Breast epithelium (tissue), 4 donors: Measurements from ENCODE around the gene SYCN. TPM values are rescaled to one million over a fixed set of nuclear protein-coding genes. Genes with fewer than 3 reads are reported as not detected.

ENCODE experiments used
- DNase-seq, 2 donors: peaks; one replicate each; pipeline ENCODE4 v3.0.0-alpha.2; 2019; ENCODE audit warnings: low spot score in 2 of 2
- H3K27ac ChIP-seq, 2 donors: fragments of 200-600 bp; sonication (generic) in 1 of 2; one replicate each; pipeline ENCODE4 v1.5.1; 2016 to 2019; ENCODE audit warnings: mild to moderate bottlenecking in 1 of 2
- H3K27me3 ChIP-seq, 2 donors: fragments of 200-600 bp; sonication (generic) in 1 of 2; one replicate each; pipeline versions ENCODE4 v1.5.1 to v1.6.0; 2017 to 2019; ENCODE audit warnings: control low read depth in 1 of 2, mild to moderate bottlenecking in 1 of 2
- H3K36me3 ChIP-seq: fragments of 200-600 bp; one replicate; pipeline ENCODE4 v1.5.1; 2019
- H3K4me1 ChIP-seq, 2 donors: fragments of 200-600 bp; sonication (generic); one replicate each; pipeline ENCODE4 v1.5.1; 2016 to 2019; ENCODE audit warnings: control low read depth in 1 of 2
- H3K4me3 ChIP-seq, 3 donors: fragments of 200-600 bp; sonication (generic); 1 replicate in 2 of 3; 2 replicates in 1 of 3; pipeline ENCODE4 v1.5.1; 2016 to 2019; ENCODE audit warnings: mild to moderate bottlenecking in 3 of 3, moderate library complexity in 2 of 3
- H3K9me3 ChIP-seq, 2 donors: fragments of 200-600 bp; sonication (generic) in 1 of 2; one replicate each; pipeline ENCODE4 v1.5.1; 2016 to 2019; ENCODE audit warnings: control low read depth in 1 of 2
- POLR2A ChIP-seq: fragments of 450-650 bp; IDR thresholded peaks from one replicate; pipeline ENCODE4 v1.6.1; 2016; ENCODE audit warnings: antibody characterized with exemption, mild to moderate bottlenecking, moderate library complexity
- POLR2AphosphoS5 ChIP-seq, 3 donors: sonication (generic); formaldehyde crosslinking; IDR thresholded peaks; one replicate each; pipeline ENCODE4 v1.6.1; 2017; ENCODE audit warnings: antibody characterized with exemption in 3 of 3
- intact Hi-C: fragments of 100-400 bp; cut with DNase I; formaldehyde crosslinking; loops from one replicate; pipeline ENCODE4 v1.15.1; 2023; ENCODE audit warnings: low total_unique reads
- total RNA-seq, 3 donors: library from RNA; depleted of rRNA; stranded (reverse); fragments of >200 nt; gene quantifications; one replicate each; pipeline ENCODE4 v1.1.0, GENCODE V29; 2016
- TF ChIP-seq, protein P1 (sequence below), 3 donors: fragments of 450-650 bp; IDR thresholded peaks; one replicate each; pipeline ENCODE4 v1.5.1; 2016 to 2017; ENCODE audit warnings: antibody characterized with exemption in 3 of 3, mild to moderate bottlenecking in 3 of 3, moderate library complexity in 3 of 3

Gene SYCN
- total RNA-seq, 3 donors from 2014 or later, result not detected

DNA sequence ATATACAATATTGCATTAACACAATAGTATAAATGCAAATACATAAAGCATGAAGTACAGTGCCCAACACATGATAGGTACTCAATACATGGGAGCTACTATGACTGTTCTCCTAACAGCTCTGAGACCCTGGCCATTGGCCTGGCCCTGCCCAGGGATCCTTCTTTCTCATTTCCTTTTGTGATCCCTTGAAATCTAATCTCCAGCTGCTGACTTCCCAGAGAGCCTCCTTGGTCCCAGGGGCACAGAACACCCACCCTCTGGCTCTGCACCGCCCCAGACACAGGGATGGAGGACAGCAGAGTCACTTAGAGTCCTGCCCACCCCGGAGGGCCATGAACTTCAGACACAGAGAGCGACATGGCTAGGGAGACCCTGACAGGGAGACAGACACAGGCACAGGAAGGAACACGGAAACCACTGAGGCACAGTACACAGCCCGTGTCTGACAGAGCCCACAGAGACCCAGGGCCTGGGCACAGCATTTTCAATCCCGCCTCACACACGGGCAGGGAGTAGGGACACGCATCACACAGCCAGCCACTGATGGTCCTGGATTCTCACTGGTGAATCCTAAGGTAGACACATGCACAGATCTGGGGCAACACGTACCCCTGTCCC lies 4.2 kb upstream of the SYCN start:
- Histone ChIP-seq H3K36me3 (no peaks in the 10 kb centered on the region), H3K27ac (no peak overlapping the region), H3K4me3 (no peak overlapping the region), H3K4me1 (no peaks in the 10 kb centered on the region), H3K9me3 (no peaks in the 10 kb centered on the region), H3K27me3 (peaks cover 0 to 16% of the 10 kb centered on the region in 2 donors)
- TF ChIP-seq, protein P1, sequence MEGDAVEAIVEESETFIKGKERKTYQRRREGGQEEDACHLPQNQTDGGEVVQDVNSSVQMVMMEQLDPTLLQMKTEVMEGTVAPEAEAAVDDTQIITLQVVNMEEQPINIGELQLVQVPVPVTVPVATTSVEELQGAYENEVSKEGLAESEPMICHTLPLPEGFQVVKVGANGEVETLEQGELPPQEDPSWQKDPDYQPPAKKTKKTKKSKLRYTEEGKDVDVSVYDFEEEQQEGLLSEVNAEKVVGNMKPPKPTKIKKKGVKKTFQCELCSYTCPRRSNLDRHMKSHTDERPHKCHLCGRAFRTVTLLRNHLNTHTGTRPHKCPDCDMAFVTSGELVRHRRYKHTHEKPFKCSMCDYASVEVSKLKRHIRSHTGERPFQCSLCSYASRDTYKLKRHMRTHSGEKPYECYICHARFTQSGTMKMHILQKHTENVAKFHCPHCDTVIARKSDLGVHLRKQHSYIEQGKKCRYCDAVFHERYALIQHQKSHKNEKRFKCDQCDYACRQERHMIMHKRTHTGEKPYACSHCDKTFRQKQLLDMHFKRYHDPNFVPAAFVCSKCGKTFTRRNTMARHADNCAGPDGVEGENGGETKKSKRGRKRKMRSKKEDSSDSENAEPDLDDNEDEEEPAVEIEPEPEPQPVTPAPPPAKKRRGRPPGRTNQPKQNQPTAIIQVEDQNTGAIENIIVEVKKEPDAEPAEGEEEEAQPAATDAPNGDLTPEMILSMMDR (IDR thresholded peaks at IDR 0.05), result no peak
- TF ChIP-seq POLR2A (no peak), POLR2AphosphoS5 (IDR thresholded peaks at IDR 0.05) (no peak)
- DNase-seq, result no peak
- intact Hi-C loops, result no loop called here

GRCh38 chr19:39207293-39207836 lies 3.3 kb upstream of the SYCN start:
- Histone ChIP-seq H3K4me3 (no peak overlapping the region), H3K27ac (no peak overlapping the region), H3K36me3 (no peaks in the 10 kb centered on the region), H3K27me3 (peaks cover 0 to 25% of the 10 kb centered on the region in 2 donors), H3K9me3 (no peaks in the 10 kb centered on the region), H3K4me1 (no peaks in the 10 kb centered on the region)
- TF ChIP-seq, protein P1 (IDR thresholded peaks at IDR 0.05), result no peak
- TF ChIP-seq POLR2A (no peak), POLR2AphosphoS5 (IDR thresholded peaks at IDR 0.05) (no peak)
- no peak for DNase-seq
- intact Hi-C loops, result no loop called here

- no peak for DNase-seq
- no peak for TF ChIP-seq POLR2AphosphoS5 (IDR thresholded peaks at IDR 0.05)
- TF ChIP-seq POLR2A, result no peak
- TF ChIP-seq, protein P1 (IDR thresholded peaks at IDR 0.05), result no peak
- intact Hi-C loops, result no loop called here
- H3K36me3 ChIP-seq, result no peaks in the 10 kb centered on the region
- peaks cover 0 to 35% of the 10 kb centered on the region in 2 donors for H3K27me3 ChIP-seq
- no peaks in the 10 kb centered on the region for H3K4me1 ChIP-seq
- H3K4me3 ChIP-seq, result no peak overlapping the region
- H3K9me3 ChIP-seq, result no peaks in the 10 kb centered on the region
- no peak overlapping the region for H3K27ac ChIP-seq
Observed at GRCh38 chr19:39206122-39206521, 2.1 kb upstream of the SYCN start.

DNA sequence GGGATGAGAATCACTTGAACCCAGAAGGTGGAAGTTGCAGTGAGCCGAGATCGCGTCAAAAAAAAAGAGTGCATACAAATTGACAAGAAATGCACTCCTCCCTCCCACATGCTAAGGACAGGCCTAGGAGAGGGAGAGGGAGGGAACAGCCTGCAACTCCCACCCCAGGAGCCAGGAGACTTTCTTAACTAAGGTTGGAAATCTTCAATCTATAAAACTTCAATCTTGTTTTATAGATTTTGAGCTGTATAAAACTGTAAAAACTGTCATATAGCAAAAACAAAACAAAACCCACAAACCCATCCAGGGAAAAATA lies 1.3 kb upstream of the SYCN start:
- no peak overlapping the region for H3K4me3 ChIP-seq
- H3K4me1 ChIP-seq, result no peaks in the 10 kb centered on the region
- peaks cover 0 to 37% of the 10 kb centered on the region in 2 donors for H3K27me3 ChIP-seq
- no peak for DNase-seq
- H3K27ac ChIP-seq, result no peak overlapping the region
- no peaks in the 10 kb centered on the region for H3K36me3 ChIP-seq
- TF ChIP-seq POLR2A (no peak), POLR2AphosphoS5 (IDR thresholded peaks at IDR 0.05) (no peak)
- TF ChIP-seq, protein P1 (IDR thresholded peaks at IDR 0.05), result no peak
- no peaks in the 10 kb centered on the region for H3K9me3 ChIP-seq
- intact Hi-C loops, result no loop called here

DNA sequence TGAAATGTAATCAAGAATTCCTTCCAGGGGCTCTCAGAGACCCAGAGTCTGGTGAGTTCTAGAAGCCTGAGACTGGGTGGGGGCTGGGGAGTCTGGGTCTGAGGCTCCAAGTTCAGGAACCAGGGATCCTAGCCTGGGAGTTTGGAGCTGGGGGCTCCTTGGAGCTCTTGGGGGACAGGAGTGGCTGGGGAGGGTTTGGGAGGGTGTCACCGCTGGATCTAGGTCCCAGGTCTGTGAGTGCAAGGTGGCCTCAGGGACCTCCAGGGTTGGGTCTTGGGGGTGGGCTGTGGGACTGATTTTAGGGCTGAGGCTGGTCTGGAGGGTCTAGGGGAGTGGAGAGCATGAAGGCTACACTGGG lies 1.1 kb downstream of the SYCN start:
- Histone ChIP-seq H3K27ac (no peak overlapping the region), H3K9me3 (no peaks in the 10 kb centered on the region), H3K4me3 (no peak overlapping the region), H3K36me3 (no peaks in the 10 kb centered on the region), H3K4me1 (no peaks in the 10 kb centered on the region), H3K27me3 (peaks cover 0 to 55% of the 10 kb centered on the region in 2 donors)
- no peak for DNase-seq
- TF ChIP-seq POLR2AphosphoS5 (IDR thresholded peaks at IDR 0.05) (no peak), POLR2A (no peak)
- TF ChIP-seq, protein P1 (IDR thresholded peaks at IDR 0.05), result no peak
- intact Hi-C loops, result no loop called here
